Endothelial cell of umbilical vein (primary cell): ENCODE results near the gene ZNF512.

Experiments used
- EZH2 ChIP-seq: IDR thresholded peaks from 2 replicates; pipeline ENCODE4 v1.6.1; 2012; ENCODE audit warnings: borderline replicate concordance, low read depth, mild to moderate bottlenecking, moderate library complexity, low read length, inconsistent platforms; ENCODE audit not compliant: severe bottlenecking
- GATA2 ChIP-seq: IDR thresholded peaks from 2 replicates; pipeline ENCODE4 v1.7.0; 2011; ENCODE audit warnings: low read depth, mild to moderate bottlenecking, moderate library complexity, mixed read lengths, low read length; ENCODE audit not compliant: insufficient read length, insufficient read depth
- JUN ChIP-seq: IDR thresholded peaks from 2 replicates; pipeline ENCODE4 v1.6.1; 2011; ENCODE audit warnings: borderline replicate concordance, low read depth; ENCODE audit not compliant: insufficient read length, insufficient read depth
- MAX ChIP-seq: IDR thresholded peaks from 2 replicates; pipeline ENCODE4 v1.6.1; 2011; ENCODE audit not compliant: insufficient read depth, insufficient read length
- MYC ChIP-seq: IDR thresholded peaks from one replicate; pipeline ENCODE4 v1.6.1; 2011; ENCODE audit warnings: mild to moderate bottlenecking, low read depth, low read length
- POLR2A ChIP-seq: IDR thresholded peaks from 2 replicates; pipeline ENCODE4 v1.6.1; 2012; ENCODE audit warnings: low read depth, mild to moderate bottlenecking, control low read depth, low read length
- POLR2AphosphoS5 ChIP-seq: IDR thresholded peaks from 2 replicates; pipeline ENCODE4 v1.6.1; 2012; ENCODE audit warnings: low read depth, mild to moderate bottlenecking, control low read depth, low read length, moderate library complexity; ENCODE audit not compliant: insufficient read depth
- TF ChIP-seq, protein P1 (sequence below), 2 donors: IDR thresholded peaks; 1 replicate in 1 of 2; 2 replicates in 1 of 2; pipeline ENCODE4 v1.5.1; 2011; ENCODE audit warnings: low read length in 2 of 2, mild to moderate bottlenecking in 2 of 2, moderate library complexity in 2 of 2, control low read depth in 1 of 2, inconsistent platforms in 1 of 2, low read depth in 1 of 2; ENCODE audit not compliant: insufficient read depth in 1 of 2; ENCODE audit errors: extremely low read depth in 1 of 2

- TF ChIP-seq POLR2A (no peak), EZH2 (no peak), JUN (no peak), GATA2 (no peak), MYC (no peak), MAX (no peak), POLR2AphosphoS5 (no peak)
- TF ChIP-seq, protein P1, sequence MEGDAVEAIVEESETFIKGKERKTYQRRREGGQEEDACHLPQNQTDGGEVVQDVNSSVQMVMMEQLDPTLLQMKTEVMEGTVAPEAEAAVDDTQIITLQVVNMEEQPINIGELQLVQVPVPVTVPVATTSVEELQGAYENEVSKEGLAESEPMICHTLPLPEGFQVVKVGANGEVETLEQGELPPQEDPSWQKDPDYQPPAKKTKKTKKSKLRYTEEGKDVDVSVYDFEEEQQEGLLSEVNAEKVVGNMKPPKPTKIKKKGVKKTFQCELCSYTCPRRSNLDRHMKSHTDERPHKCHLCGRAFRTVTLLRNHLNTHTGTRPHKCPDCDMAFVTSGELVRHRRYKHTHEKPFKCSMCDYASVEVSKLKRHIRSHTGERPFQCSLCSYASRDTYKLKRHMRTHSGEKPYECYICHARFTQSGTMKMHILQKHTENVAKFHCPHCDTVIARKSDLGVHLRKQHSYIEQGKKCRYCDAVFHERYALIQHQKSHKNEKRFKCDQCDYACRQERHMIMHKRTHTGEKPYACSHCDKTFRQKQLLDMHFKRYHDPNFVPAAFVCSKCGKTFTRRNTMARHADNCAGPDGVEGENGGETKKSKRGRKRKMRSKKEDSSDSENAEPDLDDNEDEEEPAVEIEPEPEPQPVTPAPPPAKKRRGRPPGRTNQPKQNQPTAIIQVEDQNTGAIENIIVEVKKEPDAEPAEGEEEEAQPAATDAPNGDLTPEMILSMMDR (IDR thresholded peaks at IDR 0.05; ENCODE audit: extremely low read depth in 1 of 2, insufficient read depth in 1 of 2, low read depth in 1 of 2, low read length in 2 of 2) = no peak
Observed at GRCh38 chr2:27647737-27648136, 64.9 kb downstream of the ZNF512 start.
